HG03558 (cell line): ENCODE data around the gene KRT39.
"Not testable (repeated sequence)": the region's sequence is repeated elsewhere in the genome, so short reads cannot be mapped to it uniquely, and the experiment has no call there.

Experiments used
- ATAC-seq: cut with Tn5 transposase; IDR thresholded peaks from one replicate; pipeline ENCODE4 v1.9.1; 2021; ENCODE audit warnings: moderate number of reproducible peaks; ENCODE audit not compliant: unreplicated experiment; ENCODE audit errors: extremely low read depth

KRT39 gene

GRCh38 chr17:40966848-40967247 lies at the start of gene KRT39:
TSS of gene KRT39 (minus strand) at chr17:40966948. CDS start at chr17:40966856, 92 bp downstream.
- ATAC-seq, result no peak

- ATAC-seq, result no peak
Measured at GRCh38 chr17:41015454-41015853, 48.7 kb upstream of the KRT39 start.

GRCh38 chr17:41013606-41014005 lies 46.9 kb upstream of the KRT39 start:
- no peak for ATAC-seq

- ATAC-seq, result no peak
Measured at GRCh38 chr17:41013181-41013580, 46.4 kb upstream of the KRT39 start.

DNA sequence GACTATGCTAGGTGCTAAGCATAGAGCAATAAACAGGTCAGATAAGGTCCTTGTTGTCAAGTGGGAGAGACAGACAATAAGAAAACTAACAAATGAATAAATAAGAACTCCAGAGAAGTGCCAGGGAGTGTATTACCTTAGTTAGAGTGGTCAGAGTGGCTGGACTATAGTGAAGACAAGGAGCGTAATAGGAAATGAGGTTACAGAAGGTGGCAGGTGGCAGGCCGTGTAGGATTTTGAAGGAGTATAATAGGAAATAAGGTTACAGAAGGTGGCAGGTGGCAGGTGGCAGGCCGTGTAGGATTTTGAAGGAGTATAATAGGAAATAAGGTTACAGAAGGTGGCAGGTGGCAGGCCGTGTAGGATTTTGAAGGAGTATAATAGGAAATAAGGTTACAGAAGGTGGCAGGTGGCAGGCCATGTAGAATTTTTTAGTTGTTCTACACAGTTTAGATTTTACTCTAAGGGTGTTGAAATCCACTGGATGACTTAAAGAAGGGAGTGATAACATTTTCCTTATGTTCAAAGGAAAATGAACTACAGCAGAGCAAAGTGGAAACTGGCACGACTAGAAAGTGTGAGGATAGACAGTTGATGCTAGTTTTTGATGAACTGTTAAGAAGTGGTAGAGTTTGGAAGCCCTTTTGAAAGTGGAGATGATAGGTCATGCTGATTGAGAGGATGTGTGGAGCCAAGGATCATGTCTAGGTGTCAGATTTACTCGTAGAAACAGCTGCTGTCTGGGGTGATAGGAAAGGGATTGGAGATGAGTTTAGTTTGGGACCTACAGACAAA lies 45.8 kb upstream of the KRT39 start:
- ATAC-seq, result no peak

DNA sequence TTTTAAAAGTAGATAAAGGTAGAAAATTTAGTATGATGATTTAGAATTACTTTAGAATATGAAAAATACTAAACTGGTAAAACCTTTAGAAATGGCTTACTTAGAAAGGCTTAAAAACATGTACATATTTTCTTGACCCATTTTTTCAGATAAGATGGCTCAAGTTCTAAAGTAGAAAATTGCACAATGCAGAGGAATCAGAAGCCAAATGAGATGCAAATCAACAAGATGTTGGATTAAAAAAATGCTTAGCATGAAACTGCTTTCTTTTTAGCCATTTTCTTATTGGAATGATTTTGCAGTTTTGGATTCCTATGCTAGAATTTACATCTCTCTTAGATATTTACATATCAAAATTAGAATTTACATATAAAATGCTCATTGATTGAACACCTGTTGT lies 43.7 kb upstream of the KRT39 start:
- no peak for ATAC-seq

- no peak for ATAC-seq
Measured at GRCh38 chr17:41009936-41010335, 43.2 kb upstream of the KRT39 start.

GRCh38 chr17:41009301-41009760 lies 42.6 kb upstream of the KRT39 start:
- ATAC-seq, result no peak

GRCh38 chr17:41008811-41009210 lies 42.1 kb upstream of the KRT39 start, which contains the start of gene KRTAP3-1:
TSS of gene KRTAP3-1 (minus strand) at chr17:41009128. CDS start at chr17:41009074, 54 bp downstream.
- no peak for ATAC-seq

DNA sequence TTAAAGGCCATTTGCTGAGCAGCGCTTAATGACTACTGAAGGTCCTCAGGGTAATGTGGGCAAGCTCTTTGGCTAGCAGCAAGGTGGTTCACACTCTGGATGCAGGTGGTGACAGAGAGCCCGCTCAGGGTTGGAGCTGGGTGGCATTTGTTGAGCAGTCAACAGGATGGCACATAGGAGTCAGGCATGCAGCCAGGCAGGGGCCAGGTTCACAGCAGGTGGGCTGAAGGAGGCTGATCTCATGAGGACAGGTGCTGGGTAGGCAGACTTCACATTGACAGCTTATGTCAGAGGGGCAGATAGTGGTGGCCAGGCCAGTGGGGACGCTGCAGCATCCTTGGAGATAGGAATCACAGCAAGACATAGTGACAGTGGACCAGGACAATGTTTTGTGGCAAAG lies 37.6 kb upstream of the KRT39 start:
- ATAC-seq, result no peak

DNA sequence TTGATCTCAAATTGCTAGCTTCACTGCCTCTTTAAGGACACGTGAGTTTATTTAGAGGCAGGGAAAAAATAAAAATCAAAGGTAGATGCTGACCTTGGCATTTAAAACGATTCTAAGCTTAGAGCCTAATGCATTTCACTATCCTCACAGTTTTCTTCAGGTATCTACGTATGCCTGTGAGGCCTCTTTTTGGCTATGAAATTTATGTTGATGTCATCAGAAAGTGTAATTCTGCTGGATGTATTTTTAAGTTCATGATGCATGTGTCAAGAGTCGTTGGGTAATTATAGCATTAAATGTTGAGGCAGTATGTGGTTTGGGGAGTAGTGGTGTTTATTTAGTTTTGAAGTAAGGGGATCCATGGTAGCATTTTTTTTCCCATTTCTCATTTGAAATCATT lies 37.2 kb upstream of the KRT39 start:
- no peak for ATAC-seq

GRCh38 chr17:41002814-41003213 lies 36.1 kb upstream of the KRT39 start:
- ATAC-seq, result no peak

- ATAC-seq, result no peak
Measured at GRCh38 chr17:41001795-41002194, 35.0 kb upstream of the KRT39 start.

GRCh38 chr17:40999563-40999962 lies 32.8 kb upstream of the KRT39 start, which contains the start of gene KRTAP3-2:
TSS of gene KRTAP3-2 (minus strand) at chr17:40999906. CDS start at chr17:40999853, 53 bp downstream.
- ATAC-seq, result not testable (repeated sequence)

DNA sequence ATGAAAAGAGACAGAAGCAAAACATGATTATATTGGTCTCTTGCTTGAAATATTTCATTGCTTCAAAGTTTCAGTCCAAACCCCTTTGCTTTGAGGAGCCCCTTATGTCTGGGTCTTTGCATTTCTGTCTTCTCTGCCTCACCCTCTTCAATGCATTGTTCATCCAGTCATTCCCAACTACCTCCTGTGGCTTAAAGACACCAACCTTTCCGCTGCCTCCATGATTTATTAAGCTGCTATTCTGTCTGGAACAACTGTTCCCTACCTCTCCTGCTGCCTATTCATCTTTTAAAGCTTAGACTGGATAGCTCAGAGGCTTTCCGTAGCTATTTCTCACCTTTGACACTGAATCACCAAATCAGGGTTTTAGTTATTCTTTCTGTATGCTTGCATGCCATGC lies 30.6 kb upstream of the KRT39 start:
- ATAC-seq, result no peak

GRCh38 chr17:40996829-40997228 lies 30.1 kb upstream of the KRT39 start:
- ATAC-seq, result no peak

DNA sequence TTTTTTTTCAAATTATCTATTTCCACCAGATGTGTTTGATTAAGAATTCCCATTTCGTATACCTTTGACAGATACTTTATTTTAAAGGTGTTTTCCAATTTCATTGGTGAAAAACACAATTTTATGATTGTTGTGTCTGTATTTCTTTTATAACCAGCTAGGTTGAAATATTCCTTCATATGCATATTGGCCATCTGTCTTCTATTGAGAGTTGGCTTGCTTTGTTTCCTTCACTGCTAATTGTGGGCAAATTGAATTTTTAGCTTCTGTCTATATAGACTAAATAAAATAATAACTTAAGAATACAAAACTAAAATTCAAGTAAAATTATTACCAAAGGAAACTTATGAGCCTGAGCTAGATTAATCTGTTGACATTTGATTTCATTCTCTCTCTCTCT lies 28.4 kb upstream of the KRT39 start:
- ATAC-seq, result no peak

- no peak for ATAC-seq
Measured at GRCh38 chr17:40993839-40994238, 27.1 kb upstream of the KRT39 start, which contains the start of gene KRTAP3-3. TSS of gene KRTAP3-3 (minus strand) at chr17:40994164. CDS start at chr17:40994097, 67 bp downstream.

DNA sequence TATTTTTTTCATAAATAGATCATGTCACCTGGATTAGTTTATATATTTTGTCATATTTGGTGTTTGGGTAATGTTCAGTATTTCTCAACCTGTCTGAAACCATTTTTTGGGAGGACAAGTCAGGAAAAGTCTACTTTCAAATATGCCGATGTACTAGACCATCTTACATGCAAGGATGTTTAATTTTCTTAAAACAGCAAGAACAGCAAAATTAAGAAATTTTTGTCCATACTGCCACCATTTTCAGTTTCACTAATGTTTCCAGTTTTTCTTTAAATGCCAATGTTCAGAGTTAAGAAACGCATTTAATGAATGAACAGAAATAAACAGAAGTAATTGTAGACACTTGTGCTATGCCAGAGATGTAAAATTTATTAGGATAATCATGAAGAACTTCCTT lies 26.3 kb upstream of the KRT39 start:
- ATAC-seq, result no peak

- ATAC-seq, result no peak
Measured at GRCh38 chr17:40992666-40993065, 25.9 kb upstream of the KRT39 start.

DNA sequence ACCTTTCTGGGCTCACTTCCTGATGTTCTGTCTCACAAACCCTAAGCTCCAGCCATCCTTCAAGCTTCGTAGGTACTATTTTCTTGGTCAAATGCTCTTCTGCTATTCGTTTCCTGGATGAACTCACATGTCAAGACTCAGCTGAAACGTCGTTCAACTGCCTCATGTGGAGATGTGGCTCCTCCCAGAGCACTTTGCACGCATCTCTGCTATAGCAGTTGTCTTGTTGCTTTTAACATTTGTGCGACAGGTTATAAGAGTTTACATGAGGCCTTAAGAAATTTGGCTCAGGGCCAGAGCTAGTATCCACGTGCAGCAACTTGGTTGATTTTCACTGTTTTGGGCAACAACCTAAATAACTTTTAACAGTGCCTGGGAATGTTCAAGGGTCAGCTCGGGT lies 20.2 kb upstream of the KRT39 start:
- no peak for ATAC-seq

DNA sequence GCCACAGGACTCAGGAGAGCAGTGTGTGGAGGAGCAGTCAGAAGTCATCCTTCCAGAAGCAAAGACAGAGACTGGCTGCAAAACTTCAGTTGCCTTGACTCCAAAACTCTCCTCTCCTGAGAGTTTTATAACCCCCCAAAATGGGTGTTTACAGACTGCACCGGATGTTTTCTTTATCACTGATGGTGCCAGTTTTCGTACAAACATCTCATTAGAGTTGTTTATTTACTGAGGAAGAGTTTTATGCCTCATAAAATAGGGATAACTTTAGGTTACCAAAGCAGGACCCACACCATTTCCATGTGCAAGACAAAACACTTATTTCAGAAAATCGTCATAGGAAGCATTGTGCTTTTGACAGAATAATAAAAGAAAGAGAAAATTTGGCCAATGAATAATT lies 17.5 kb upstream of the KRT39 start, which contains the start of gene KRT40:
TSS of gene KRT40 (minus strand) at position 101 of the 400 bp plus-strand sequence. CDS start at position 48, 53 bp downstream.
- no peak for ATAC-seq
